GM19238 (cell line): ENCODE data around the gene KANSL1L.
A peak's percentile ranks its signal among the peaks of the same experiment; 100 is the strongest.

ENCODE experiments used
- DNase-seq: peaks from one replicate; pipeline ENCODE4 v3.0.0; 2011; ENCODE audit warnings: low spot score; ENCODE audit not compliant: insufficient read length

KANSL1L gene

DNA sequence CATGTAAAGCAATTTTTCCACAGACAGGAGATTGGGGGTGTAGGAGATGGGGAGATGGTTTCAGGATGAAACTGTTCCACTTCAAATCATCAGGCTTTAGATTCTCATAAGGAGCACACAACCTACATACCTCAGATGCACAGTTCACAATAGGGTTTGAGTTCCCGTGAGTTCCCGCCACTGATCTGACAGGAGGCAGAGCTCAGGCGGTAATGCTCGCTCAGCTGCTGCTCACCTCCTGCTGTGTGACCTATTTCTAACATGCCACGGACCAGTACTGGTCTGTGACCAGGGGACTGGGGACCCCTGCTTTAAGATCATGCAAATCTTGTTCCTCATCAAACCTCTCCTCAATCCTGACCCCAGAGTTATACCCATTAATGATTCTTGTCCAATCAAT, 98.7 kb downstream of the KANSL1L start:
- no peak for DNase-seq

DNA sequence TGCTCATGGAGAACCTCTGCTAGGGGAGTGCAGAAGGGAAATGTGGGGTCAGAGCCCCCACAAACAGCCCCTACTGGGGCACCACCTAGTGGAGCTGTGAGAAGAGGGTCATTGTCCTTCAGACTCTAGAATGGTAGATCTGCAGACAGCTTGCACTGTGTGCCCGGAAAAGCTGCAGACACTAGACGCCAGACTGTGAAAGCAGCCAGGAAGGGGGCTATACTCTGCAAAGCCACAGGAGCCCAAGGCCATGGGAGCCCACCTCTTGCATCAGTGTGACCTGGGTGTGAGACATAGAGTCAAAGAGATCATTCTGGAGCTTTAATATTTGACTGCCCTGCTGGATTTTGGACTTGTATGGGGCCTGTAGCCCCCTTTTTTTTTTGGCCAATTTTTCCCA, 107.9 kb downstream of the KANSL1L start:
- no peak for DNase-seq

DNA sequence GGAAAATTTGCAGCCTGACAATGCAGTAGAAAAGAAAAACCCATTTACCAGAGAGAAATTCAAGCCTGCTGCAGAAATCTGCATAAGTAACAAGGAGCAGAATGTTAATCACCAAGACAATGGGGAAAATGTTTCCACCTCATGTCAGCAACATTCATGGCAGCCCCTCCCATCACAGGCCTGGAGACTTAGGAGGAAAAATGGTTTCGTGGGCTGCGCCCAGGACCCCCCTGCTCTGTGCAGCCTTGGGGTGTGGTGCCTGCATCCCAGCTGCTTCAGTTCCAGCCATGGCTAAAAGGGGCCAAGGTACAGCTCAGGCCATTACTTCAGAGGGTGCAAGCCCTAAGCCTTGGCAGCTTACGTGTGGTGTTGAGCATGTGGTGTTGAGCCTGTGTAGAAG, 115.4 kb downstream of the KANSL1L start:
- DNase-seq: no peak

DNA sequence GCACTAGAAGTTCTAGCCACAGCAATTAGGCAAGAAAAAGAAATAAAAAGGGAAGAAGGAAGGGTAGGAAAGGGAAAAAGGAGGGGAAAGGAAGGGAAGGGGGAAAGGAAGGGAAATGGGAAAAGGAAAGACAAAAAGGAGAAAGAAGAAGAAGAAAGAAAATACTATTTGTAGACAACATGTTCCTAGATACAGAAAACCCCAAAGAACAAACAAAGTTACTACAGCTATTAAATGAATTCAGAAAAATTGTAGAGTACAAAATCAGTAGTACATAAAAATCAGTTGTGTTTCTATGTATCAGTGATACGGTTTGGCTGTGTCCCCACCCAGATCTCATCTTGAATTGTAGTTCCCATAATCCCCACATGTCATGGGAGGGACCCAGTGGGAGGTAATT, 116.5 kb downstream of the KANSL1L start:
- no peak for DNase-seq

DNA sequence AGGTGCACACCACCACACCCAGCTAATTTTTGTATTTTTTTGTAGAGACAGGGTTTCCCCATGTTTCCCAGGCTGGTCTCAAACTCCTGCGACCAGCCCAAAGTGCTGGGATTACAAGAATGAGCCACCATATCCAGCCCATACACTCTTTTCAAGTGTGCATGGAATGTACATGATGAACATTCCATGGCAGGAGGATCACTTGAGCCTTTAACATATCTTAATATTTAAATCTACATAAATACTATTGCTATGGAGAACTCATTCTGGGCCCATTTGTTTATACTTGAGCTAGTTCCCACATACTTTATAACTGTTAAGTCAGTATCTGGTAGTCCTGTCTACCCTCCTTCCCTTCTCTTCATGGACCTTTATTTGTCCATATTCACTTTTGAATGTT, 120.3 kb downstream of the KANSL1L start:
- no peak for DNase-seq

DNA sequence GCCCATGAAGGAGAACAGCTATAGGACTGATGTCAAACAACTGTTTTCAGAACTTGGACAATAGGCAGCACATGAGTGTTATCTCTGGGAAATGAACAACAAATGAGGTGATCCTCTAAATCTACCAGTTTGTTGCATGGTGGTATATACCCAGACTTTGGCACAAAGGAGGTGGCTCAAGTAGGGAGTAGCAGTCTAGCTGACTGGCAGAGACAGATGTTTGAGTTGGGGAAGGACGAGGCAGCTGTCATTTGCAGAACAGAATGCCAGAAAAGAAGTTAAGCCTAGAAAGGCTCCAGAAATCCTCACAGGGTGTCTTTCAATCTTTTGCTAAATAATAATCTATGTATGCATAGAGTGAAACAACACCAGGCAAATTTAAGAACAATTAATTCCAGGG, 121.4 kb downstream of the KANSL1L start:
- no peak for DNase-seq

DNA sequence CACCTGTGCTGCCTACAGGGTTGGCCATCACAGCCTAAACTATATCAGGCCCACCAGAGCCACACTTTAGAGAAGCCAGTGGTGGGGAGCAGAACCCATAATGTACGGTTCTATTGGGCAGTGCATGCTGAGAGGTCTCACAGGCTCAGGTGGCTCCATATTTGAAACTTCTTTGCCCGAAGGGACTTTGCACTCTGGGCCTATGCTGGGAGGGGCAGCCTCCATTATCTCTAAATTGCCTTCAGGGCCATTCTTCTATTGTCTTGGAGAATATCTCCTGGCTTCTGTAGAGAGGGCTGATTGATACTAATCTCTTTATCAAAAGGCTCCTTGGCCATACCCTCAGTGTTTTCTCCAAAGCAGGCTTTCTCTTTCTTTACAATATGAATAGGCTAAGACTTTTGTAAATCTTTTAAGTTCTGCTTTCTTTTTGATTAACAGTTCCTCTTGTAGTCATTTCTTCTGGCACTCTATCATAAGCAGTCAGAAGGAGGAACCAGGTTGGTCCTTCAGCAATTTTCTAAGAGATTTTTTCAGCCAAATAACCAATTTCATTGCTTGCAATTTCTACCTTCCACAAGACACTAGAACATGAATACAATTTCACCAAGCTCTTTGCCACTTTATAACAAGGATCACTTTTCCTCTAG, 124.2 kb downstream of the KANSL1L start:
- DNase-seq: no peak

DNA sequence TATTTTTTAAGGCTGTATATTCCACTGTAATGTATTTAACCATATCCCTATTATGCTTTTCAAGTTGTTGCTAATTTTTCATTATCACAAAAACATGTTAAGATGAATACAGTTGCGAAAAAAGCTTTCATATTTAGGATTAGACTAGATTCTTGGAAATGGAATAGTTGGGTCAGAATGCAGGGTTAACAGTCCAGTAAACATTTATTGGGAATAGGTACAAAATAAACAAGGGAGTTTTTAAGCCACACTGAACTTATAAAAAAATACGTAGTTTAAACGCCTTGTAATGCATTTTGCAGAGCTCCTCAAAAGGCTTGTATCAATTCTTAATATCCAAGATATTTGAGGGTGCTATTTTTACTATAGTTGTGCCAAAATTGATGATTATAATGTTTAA, 133.1 kb downstream of the KANSL1L start:
- no peak for DNase-seq

DNA sequence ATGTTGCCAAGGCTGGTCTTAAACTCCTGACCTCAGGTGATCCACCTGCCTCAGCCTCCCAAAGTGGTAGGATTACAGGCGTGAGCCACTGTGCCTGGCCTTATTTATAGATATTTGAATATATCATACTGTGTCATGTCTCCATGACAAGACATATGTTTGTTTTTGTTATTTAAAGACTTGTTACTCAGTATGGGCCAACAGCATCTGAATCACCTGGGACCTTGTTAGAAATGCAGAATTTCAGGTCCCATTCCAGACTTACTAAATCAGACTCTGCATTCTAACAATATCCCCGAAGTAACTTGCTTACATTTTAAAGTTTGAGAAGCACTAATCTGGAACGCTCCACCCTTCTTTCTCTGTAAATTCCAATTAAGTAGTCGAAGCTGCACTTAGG, 135.5 kb downstream of the KANSL1L start:
- DNase-seq: no peak

DNA sequence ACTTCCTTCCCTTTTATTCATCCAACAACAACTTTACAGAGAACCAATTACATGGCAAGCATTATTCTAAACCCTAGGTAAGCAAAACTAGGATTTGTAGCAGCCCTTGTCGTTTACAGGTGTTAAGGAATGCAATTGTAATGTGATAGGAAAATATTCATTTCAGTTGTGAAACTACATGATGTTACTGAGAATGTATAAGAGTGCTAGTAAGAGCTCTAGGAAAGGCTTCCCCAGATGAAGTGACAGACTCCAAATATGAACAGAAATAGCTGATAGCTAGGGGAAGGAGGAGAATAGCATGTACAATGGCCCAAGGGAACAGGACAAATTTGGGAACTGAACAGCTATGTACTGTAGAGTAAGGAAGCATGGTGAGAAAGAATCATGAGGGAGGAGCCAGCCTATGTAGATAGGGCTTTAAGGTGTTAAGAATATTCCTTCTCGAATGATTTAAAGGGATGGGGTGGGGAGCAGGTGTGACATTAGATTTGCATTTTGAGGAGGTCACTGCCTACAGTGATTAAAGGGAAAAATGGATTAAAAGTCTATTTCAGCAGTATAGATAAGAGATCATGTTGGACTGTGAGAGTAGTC, 137.0 kb downstream of the KANSL1L start:
- DNase-seq: no peak

DNA sequence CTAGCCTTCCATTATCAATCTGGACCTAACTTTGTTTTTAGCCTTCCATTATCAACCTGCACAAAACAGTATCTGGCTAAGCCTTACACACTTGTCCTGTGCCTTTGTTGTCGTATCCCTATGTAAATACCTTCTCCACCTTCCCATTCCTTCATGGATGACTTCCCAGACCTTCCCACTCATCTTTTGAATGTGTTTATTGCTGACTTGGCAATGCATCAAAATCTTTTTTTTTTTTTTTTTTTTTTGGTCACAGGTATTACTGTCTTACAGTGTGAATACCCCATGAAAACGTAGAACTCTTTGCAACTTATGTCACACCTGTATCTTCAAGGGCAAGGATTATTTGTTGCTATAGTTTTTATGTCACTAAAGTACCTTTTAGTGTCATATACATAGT, 143.0 kb downstream of the KANSL1L start:
- DNase-seq: no peak

DNA sequence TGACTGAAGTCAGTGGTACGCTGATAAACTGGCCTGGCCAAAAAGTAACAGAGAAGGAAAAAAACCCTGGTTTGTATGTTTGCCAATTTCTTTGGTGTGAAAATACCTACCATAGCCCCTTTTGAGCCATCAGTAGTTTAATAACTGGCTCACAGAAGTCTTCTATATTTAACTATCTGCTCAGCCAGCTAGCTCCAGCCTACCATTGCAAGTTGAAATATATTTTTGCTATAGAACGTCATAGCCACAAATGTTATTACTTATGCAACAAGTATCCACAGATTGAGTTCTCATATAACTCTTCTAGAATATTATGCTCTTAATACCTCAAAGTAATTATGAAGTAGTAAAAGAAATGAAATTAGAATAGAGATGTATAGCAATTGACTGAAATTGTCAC, 143.6 kb downstream of the KANSL1L start:
- DNase-seq: no peak

DNA sequence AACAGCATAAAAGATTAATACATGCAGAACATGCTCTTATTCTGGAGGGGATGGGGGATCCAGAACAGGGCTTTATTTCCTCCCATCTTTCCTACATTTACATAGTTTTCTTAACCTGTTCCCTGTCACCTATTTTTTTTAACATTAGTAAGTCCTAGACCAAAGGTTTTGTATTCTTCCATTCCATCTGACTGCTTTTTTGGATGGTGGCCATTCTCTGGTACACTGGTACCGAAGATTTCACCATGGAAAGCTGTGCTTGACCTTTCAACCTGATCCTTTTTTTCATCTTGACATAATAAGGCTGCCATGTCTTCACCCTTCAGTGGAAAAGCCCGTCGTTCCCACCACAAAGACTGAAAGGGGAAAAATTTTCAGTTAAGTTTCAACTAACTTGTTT, 148.4 kb downstream of the KANSL1L start:
- DNase-seq: no peak

DNA sequence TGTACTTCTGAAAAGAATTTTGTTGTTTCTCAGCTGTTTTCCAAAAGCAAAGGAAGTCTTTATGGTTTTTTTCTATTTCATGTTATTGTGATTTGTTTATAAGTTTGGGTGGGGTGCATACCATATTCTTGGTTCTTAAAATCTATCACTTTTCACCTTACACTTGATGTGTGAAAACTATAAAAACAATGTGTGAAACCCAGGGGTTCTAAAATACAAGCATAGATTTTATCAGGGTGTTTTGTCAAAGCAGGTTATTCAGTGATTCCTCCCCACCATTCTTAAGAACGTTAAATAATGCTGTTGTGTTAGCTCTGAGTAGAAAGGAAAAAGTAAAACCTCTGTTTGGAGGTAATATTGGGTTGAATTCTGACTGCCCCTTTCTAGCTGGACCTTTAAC, 151.1 kb downstream of the KANSL1L start:
- DNase-seq: no peak

DNA sequence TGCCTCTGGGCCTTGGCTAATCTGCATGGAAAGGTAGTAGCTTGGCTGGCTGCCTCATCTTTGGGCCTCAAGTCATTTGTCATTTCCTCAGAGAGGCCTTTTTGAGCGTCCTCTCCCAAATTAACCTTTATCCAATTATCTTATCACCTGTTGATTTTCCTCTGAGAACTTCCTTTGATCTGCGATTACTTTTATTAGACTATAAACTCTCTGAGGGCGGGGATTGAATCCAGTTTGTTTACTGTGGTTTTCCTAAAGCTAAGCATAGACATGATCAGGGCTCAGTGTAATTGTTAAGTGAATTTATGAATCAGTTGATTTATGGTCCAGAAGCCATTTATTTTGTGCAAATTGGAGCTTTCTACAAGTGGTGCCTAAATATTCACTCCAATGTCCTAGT, 161.3 kb downstream of the KANSL1L start:
- DNase-seq: no peak

DNA sequence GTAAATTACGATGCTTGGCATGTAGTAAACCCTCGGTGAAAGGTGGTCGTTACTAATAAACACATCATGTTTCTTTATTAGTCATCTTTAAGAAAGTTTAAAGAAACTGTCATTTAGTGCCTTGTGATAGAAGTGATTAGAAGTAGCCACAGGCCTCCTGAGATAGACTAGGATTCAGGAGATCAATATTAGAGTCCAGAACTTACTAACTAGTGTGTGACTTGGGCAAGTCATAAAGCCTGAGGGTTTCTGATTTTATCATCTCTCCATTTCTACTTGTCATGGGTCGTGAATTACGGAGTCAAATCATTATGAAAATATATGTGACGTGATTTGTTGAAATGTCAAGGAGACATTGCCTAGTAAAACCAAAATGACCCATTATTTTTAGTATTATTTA, 162.1 kb downstream of the KANSL1L start:
- no peak for DNase-seq

DNA sequence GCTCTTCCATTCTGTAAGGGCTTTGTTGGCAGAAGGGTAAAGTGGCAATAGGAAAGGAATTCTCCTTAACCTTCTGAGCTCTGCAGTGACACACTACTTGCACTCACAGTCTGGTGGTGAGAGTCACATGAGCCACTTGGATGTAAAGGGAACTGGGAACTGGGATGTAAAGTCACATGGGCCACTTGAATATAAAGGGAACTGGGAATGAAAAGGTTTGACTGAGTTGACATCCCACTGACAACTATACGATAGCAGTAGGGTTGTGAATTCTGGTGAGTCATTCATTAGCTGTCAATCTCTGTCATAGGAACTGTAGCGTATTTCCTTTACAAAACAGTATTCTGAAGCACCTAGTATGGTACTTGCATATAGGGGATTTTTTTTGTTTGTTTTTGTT, 163.3 kb downstream of the KANSL1L start:
- DNase-seq: no peak

DNA sequence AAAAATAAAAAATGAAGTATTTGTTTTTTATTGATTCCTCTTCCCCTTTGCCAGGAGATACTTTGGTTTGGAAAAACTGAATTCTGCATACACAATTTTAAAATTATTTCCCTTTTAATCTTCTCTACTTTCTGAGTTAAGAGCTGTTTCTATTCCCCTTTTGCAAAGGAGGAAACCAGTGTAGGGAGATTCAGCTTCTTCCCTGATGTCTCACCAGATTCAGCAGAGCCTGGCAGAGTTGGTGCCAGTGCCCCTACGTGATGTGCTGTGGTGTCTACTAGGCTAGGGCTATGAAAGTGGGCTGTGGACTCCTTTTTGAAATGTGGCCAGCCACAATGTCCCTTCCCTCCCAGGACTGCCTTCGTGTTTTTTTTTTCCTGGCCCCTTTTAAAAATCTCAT, 166.3 kb downstream of the KANSL1L start:
- no peak for DNase-seq

DNA sequence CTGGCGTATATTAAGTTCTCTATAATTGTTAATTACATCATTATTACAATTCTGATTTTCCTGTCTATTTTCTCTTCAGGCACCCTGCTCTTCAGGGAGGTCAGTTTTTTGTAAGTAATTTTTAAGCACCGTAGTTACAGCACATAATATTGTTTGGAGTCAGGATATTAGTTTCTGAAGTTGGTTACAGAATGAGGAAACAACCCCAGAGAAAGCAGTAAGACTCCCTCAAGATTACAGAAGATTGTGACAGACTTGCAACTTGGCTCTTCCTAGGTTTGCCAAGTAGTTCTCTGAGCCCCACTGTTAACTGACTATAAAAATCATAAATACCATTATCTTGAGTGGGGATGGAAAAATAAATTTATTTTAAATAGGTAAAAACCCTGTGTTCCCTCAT, 167.8 kb downstream of the KANSL1L start:
- DNase-seq: no peak

DNA sequence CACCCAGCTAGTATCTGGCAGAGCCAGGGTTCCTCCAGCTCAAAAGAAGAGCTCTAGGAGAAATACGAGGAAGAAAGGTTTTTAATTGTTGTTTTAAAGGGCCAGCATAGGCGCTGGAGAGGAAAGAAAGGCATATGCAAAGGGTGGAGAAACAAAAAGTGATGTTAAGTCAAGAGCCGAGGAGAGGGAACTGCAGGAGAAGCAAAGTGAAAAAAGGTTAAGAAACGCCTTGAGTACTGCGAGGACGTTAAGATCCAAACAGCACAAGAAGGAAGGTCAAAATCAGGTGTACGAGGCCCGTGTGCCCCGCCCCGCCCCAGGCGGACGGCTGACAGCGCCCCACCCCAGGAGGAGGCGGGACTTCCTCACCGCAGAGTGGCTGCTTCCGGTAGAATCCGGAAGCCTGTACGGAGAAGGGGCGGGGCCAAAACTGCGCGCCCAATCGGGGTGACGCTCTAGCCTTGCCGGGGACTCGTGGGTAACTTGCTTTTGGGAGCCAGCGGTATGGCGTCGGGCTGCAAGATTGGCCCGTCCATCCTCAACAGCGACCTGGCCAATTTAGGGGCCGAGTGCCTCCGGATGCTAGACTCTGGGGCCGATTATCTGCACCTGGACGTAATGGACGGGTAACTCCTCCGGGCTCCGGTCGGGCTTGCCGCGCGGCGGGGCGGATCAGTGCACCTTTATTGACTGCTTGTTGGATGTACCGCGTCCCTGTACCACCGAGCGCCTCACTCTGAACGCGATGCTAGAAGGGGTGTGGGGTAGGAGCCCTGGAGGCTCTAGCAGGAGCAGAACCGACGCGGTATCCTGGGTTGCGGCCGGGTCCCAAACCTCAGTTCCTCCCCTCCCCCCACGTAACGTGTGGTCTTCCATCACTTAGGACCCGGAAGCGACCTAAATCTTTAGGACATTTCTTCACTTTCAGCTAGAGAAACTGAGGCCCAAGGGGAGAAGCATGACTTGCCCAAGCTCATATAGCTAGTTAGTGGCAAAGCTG, 168.8 kb downstream of the KANSL1L start, which contains the start of gene RPE:
RPE (plus strand) TSS at position 481 of the 1,000 bp plus-strand sequence; CDS start at position 505, 24 bp downstream.
- DNase-seq: peak; percentile 75

DNA sequence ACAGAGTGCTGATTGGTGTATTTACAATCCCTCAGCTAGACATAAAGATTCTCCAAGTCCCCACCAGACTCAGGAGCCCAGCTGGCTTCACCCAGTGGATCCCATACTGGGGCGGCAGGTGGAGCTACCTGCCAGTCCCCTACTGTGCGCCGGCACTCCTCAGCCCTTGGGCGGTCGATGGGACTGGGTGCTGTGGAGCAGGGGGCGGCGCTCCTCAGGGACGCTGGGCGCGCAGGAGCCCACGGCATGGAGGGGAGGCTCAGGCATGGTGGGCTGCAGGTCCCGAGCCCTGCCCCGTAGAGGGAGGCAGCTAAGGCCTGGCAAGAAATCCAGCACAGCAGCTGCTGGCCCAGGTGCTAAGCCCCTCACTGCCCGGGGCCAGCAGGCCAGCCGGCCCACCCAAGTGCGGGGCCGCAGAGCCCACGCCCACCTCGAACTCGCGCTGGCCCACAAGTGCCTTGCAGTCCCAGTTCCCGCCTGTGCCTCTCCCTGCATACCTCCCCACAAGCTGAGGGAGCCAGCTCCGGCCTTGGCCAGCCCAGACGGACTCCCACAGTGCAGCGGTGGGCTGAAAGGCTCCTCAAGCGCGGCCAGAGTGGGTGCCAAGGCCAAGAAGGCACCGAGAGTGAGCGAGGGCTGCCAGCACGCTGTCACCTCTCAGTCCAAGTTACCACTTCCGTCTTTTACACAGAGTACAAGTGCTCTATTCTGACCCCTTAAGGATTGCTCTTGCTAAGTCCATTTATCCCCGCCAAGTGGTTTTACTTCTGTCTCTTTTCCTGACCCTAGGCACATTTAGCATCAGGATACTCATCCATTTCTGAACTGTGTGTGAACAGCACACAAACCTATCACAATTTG, 170.5 kb downstream of the KANSL1L start:
- no peak for DNase-seq
